ENCODE data around the gene BLID. TPM values are rescaled to one million over a fixed set of nuclear protein-coding genes. Genes with fewer than 3 reads are reported as not detected.

BLID gene, protein sequence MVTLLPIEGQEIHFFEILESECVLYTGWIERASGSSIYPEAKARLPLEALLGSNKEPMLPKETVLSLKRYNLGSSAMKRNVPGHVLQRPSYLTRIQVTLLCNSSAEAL
- total RNA-seq (2022; extraction: Qiagen RNA extraction): not detected in 5 replicates

DNA sequence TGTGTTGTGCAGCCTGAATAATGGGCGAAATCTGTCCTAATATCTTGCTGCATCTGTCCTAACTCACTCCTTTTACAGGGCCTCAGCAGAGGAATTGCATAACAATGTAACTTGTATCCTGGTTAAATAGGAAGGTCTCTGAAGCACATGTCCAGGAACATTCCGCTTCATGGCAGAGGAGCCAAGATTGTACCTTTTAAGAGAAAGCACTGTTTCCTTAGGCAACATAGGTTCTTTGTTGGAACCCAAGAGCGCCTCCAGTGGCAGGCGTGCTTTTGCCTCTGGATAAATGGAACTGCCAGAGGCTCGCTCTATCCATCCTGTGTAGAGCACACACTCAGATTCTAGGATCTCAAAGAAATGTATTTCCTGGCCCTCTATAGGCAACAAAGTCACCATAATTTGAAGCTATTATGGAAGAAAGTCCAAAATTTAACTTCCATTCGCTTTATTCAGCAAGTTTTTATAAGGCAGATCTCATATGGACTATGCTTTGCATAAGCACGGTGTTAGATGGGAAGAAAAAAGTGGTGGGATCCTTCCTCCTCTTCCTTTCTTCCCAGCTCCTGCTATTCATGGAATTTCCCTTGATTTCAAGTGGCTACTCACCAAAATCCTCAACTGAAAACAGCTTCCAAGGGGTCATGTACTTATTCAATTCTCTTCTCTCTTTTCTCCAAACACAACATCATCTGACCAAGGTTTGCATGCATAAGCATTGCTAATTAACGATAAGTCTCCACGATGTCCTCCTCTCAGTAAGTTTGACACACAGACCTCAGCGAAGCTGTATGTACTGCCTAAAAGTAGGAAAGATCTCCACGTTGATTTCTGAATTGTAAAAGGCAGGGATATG lies at the start of gene BLID:
TSS of gene BLID (minus strand) at position 692 of the 856 bp plus-strand sequence. CDS start at position 399, 293 bp downstream.

